Esophagus squamous epithelium (tissue), 4 donors: ENCODE data around the gene CATSPER1.

ENCODE experiments used
- CTCF ChIP-seq, 6 experiments: fragments of 450-650 bp in 4 of 6; fragments of 200-600 bp in 2 of 6; sonication (generic) in 2 of 6; IDR thresholded peaks; one replicate each; pipeline ENCODE4 v1.5.1; 2016 to 2019; ENCODE audit warnings: antibody characterized with exemption in 6 of 6, mild to moderate bottlenecking in 4 of 6, moderate library complexity in 4 of 6
- POLR2A ChIP-seq, 4 donors: fragments of 450-650 bp; IDR thresholded peaks; one replicate each; pipeline ENCODE4 v1.6.1; 2017; ENCODE audit warnings: antibody characterized with exemption in 4 of 4, mild to moderate bottlenecking in 4 of 4, moderate library complexity in 3 of 4

- TF ChIP-seq POLR2A (IDR thresholded peaks at IDR 0.05) (no peak), CTCF (IDR thresholded peaks at IDR 0.05) (no peak)
Measured at GRCh38 chr11:66042227-66042995, 16.1 kb upstream of the CATSPER1 start.
